Testis (tissue), 3 donors: ENCODE measurements around the gene SH3BP2. TPM values are rescaled to one million over a fixed set of nuclear protein-coding genes. Genes with fewer than 3 reads are reported as not detected.

ENCODE experiments used
- DNase-seq: peaks from one replicate; pipeline ENCODE4 v3.0.0-alpha.2; 2019
- H3K27ac ChIP-seq, 2 donors: fragments of 200-600 bp; sonication (generic); one replicate each; pipeline ENCODE4 v1.5.1; 2019
- H3K27me3 ChIP-seq: fragments of 200-600 bp; sonication (generic); one replicate; pipeline ENCODE4 v1.5.1; 2019
- H3K36me3 ChIP-seq: fragments of 200-600 bp; sonication (generic); one replicate; pipeline ENCODE4 v1.5.1; 2017; ENCODE audit warnings: low read depth; ENCODE audit errors: missing control alignments
- H3K4me1 ChIP-seq: fragments of 200-600 bp; sonication (generic); one replicate; pipeline ENCODE4 v1.5.1; 2019
- H3K4me3 ChIP-seq, 2 donors: fragments of 200-600 bp; sonication (generic); one replicate each; pipeline ENCODE4 v1.5.1; 2017 to 2019
- H3K9me3 ChIP-seq: fragments of 200-600 bp; sonication (generic); one replicate; pipeline ENCODE4 v1.5.1; 2017
- POLR2A ChIP-seq: fragments of 450-650 bp; IDR thresholded peaks from one replicate; pipeline ENCODE4 v1.6.1; 2017; ENCODE audit warnings: antibody characterized with exemption, mild to moderate bottlenecking, moderate library complexity
- WGBS, 2 donors: methylation state at CpG; one replicate each; pipeline ENCODE4 v1.1.5; 2018; 5-methylcytosine and 5-hydroxymethylcytosine counted together
- intact Hi-C: fragments of 100-400 bp; cut with DNase I; formaldehyde crosslinking; loops from one replicate; pipeline ENCODE4 v1.15.1; 2023; ENCODE audit warnings: low total_unique reads
- polyA plus RNA-seq: library from polyadenylated mRNA; stranded (reverse); fragments of 350-450 nt; fragmentation: Illumina TruSeq; extraction: RNeasy Lipid Tissue Mini Kit (QIAGEN cat#74804); gene quantifications from one replicate; pipeline ENCODE4 v1.2.3, GENCODE V29; 2014; ENCODE audit warnings: low read depth, low replicate concordance; ENCODE audit not compliant: insufficient read depth
- total RNA-seq, 2 donors: library from RNA; depleted of rRNA; stranded (reverse); fragments of >200 nt; gene quantifications; one replicate each; pipeline ENCODE4 v1.2.3, GENCODE V29; 2016
- TF ChIP-seq, protein P1 (sequence below), 3 experiments: fragments of 450-650 bp in 2 of 3; fragments of 200-600 bp in 1 of 3; sonication (generic) in 1 of 3; IDR thresholded peaks; one replicate each; pipeline ENCODE4 v1.5.1; 2016 to 2019; ENCODE audit warnings: antibody characterized with exemption in 3 of 3, mild to moderate bottlenecking in 2 of 3, moderate library complexity in 1 of 3

Gene SH3BP2
- total and polyA plus RNA-seq, 3 donors from 2014 or later: 26.6 to 47.3 (median 45.0) TPM

DNA sequence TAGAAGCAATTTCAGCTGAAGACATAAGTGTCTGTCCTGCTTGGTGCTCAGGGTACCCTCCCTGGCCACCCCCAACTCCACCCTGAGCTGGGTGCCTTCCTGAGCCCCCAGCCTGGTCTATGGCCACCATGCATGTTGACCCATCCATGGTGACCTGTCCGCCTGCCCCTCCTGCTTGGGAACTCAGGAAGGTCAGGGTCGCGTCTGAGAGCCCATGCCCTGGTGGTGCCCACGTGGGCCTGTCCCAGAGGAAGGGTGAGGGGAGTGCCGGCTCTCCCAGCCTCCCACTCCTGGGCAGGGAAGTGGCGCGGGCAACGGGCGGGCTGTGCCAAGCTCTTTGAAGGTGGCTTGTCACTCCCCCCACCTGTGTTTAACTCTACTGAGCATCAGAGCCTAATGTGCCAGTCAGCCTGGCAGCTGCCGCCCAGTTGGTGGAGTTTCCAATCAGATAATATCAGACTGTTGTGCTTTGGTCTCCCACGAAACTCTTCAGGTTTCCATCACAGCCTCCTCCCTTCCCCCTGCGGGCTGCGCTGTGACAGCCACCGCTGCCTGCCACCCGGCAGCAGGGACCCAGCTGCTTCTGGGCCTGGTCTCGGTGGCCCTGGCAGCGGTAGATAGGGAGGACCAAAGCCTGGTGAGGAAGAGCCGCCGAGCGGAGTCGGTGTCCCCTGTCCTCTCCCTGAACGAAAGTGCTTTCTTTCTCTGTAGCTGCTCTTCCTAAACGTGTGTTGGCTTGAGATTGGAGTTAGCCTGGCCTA, 4.8 kb downstream of the SH3BP2 start:
- H3K36me3 ChIP-seq: no peaks in the 10 kb centered on the region
- H3K4me1 ChIP-seq: peaks cover 85% of the 10 kb centered on the region
- H3K9me3 ChIP-seq: no peaks in the 10 kb centered on the region
- no peaks in the 10 kb centered on the region for H3K27me3 ChIP-seq
- DNase-seq: no peak
- H3K4me3 ChIP-seq: no peak overlapping the region
- H3K27ac ChIP-seq: peak overlapping the region; percentile 39 to 87
- no peak for TF ChIP-seq POLR2A
- TF ChIP-seq, protein P1, sequence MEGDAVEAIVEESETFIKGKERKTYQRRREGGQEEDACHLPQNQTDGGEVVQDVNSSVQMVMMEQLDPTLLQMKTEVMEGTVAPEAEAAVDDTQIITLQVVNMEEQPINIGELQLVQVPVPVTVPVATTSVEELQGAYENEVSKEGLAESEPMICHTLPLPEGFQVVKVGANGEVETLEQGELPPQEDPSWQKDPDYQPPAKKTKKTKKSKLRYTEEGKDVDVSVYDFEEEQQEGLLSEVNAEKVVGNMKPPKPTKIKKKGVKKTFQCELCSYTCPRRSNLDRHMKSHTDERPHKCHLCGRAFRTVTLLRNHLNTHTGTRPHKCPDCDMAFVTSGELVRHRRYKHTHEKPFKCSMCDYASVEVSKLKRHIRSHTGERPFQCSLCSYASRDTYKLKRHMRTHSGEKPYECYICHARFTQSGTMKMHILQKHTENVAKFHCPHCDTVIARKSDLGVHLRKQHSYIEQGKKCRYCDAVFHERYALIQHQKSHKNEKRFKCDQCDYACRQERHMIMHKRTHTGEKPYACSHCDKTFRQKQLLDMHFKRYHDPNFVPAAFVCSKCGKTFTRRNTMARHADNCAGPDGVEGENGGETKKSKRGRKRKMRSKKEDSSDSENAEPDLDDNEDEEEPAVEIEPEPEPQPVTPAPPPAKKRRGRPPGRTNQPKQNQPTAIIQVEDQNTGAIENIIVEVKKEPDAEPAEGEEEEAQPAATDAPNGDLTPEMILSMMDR (IDR thresholded peaks at IDR 0.05): no peak
- WGBS, 2 donors: 65 to 81% methylated on average over 16 to 23 of the region's 23 CpGs
- intact Hi-C loops: no loop called here

DNA sequence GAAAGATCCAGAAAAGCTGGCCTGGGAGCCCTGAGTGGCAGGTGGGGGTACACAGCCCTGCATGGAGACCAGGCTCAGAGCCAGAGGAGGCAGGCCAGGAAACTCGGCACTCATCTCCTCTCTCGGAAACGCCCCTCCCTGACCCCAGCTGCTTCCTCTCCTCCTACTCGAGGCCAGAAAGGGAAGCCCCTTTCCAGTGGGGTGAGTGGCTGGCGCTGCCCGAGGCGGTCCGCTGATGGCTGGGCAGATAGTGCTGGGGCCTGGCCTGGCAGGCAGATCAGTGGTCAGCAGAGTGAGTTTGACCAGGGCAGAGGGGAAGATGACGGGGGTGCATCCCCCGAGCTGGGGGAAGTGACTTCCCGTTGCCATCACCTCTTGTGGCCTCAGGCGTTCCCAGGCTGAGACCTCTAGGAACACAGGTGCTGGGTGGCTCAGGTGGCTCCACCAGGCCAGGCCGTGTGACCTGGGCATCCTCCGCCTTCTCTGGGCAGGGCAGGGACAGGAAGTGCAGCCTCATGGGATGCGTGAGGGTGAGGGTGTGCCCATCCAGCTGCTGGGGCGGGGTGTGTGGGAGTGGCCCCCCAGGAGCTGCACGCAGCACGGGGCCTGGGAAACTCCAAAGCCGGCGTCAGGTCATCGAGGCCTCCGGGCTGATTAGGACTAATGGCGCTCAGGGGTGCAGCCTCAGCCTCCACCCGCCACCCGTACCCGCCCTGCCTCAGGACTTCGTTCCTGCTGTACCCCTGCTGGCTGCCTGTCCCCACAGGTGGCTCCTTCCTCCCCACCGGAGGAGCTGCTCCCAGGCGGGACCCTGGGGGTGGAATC, 5.7 kb downstream of the SH3BP2 start:
- Histone ChIP-seq H3K4me3 (no peak overlapping the region), H3K27ac (peak overlapping the region; percentile 39 to 87), H3K9me3 (no peaks in the 10 kb centered on the region), H3K36me3 (no peaks in the 10 kb centered on the region), H3K27me3 (no peaks in the 10 kb centered on the region), H3K4me1 (peaks cover 83% of the 10 kb centered on the region)
- no peak for DNase-seq
- WGBS, 2 donors: 62 to 69% methylated on average over 20 to 29 of the region's 29 CpGs
- no peak for TF ChIP-seq POLR2A
- TF ChIP-seq, protein P1 (IDR thresholded peaks at IDR 0.05): no peak
- intact Hi-C loops: no loop called here

DNA sequence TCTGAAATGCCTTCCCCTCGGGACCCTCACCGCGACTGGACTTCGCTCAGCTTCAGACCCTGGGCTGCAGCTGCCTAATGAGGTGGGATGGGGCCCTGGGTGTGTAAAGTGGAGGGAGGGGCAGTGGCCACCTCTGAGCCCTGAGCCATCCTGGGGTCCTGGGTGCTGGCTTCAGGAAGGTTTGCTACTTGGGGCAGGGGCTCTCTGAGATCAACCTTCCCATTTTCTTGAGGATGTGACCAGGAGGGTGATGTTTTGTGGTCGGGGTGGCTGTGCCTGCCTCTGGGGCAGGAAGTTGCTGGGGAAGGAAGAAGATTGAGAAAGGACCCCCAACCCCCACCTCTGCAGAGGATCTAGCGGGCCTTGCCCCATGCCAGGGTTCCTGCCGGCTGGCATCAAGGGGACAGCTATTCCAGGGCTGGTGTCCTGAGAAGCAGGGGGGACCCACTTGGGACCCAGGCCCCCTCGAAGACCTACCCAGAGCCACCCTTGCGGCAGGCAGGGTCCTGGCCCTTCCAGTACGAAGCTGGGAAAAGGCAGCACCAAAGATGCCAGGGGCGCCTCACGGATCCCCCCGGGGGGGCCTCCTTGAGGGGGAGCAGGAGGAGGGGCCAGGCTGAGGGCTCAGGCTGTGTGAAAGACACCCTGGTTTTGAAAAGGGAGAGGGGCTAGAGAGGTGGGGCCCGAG, 6.5 kb downstream of the SH3BP2 start:
- 85 to 93% methylated on average over 7 to 14 of the region's 14 CpGs for WGBS, 2 donors
- Histone ChIP-seq H3K36me3 (no peaks in the 10 kb centered on the region), H3K9me3 (no peaks in the 10 kb centered on the region), H3K27ac (peak overlapping the region; percentile 71 to 87), H3K27me3 (no peaks in the 10 kb centered on the region), H3K4me1 (peaks cover 75% of the 10 kb centered on the region), H3K4me3 (no peak overlapping the region)
- TF ChIP-seq, protein P1 (IDR thresholded peaks at IDR 0.05): no peak
- no peak for TF ChIP-seq POLR2A
- intact Hi-C loops: no loop called here
- no peak for DNase-seq

DNA sequence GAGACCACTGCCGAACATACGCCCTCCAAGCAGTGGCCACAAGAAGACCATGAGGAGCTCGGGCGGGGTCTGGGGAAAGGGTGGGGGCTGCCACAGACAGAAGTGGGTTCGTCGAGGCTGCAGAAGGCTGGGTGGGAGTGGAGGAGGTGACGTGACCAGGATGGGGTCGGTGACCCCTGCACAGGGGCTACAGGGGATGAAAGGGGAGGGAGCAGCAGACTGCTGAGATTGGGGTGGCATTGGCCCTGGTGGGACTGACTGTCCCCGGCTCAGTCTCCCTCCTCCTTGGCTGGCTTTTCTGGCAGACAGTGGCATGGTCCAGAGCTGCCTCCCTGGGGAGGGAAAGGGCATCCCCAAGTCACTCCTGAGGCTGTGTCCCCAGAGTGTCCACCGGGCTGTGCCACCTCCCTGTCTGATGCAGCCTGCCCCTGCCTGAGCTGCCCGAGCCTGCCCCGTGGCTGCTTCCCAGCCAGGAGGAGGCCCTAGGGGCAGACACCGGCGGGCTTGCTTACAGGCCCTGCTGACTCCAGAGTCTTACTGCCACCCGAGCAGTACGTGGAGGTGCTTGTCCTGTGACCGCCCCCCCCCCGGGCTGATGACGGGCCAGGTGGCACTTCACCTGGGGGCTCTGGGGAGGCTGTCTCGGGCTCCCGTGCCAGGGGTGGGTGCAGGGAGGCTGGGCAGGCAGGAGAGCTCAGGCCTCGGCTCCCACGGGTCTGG, 7.2 kb downstream of the SH3BP2 start:
- no peak for TF ChIP-seq POLR2A
- TF ChIP-seq, protein P1 (IDR thresholded peaks at IDR 0.05): no peak
- WGBS, 2 donors: 58 to 87% methylated on average over 9 to 22 of the region's 23 CpGs
- intact Hi-C loops: no loop called here
- no peaks in the 10 kb centered on the region for H3K27me3 ChIP-seq
- H3K27ac ChIP-seq: peak overlapping the region; percentile 71 to 87
- DNase-seq: no peak
- H3K4me1 ChIP-seq: peaks cover 75% of the 10 kb centered on the region
- no peak overlapping the region for H3K4me3 ChIP-seq
- no peaks in the 10 kb centered on the region for H3K36me3 ChIP-seq
- H3K9me3 ChIP-seq: no peaks in the 10 kb centered on the region
